Measurements from ENCODE around the gene CAPN12.

Gene CAPN12

GRCh38 chr19:38708413-38709024 lies 35.8 kb downstream of the CAPN12 start:
- DNase-seq: no peak

- no peak for DNase-seq
Measured at GRCh38 chr19:38707512-38708114, 36.7 kb downstream of the CAPN12 start.

- no peak for DNase-seq
Measured at GRCh38 chr19:38706792-38707511, 37.3 kb downstream of the CAPN12 start.

GRCh38 chr19:38705197-38706019 lies 38.9 kb downstream of the CAPN12 start:
- no peak for DNase-seq

- no peak for DNase-seq
Measured at GRCh38 chr19:38704488-38705026, 39.7 kb downstream of the CAPN12 start.

- no peak for DNase-seq
Measured at GRCh38 chr19:38703509-38703908, 40.8 kb downstream of the CAPN12 start.

DNA sequence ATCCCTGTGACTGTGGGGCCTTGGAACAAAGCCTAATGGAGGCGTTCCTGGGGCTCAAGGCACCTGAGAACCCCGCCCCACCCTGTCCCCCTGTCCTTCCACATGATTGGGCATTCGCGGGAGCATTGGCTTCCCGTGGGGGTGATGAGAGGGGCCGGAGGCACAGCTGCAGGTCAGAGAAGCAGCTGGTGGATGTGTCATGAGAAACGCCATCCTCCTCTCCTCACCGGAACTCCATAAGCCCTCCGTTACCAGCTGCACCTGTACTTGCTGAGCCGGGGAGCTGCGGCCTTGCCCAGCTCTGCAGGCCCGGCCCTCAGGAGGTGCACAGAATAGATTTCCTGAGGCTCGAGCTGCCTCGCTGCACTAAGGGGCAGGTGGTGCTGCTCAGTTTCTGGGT lies 42.0 kb downstream of the CAPN12 start:
- DNase-seq: no peak

GRCh38 chr19:38701455-38702063 lies 42.7 kb downstream of the CAPN12 start:
- no peak for DNase-seq

DNA sequence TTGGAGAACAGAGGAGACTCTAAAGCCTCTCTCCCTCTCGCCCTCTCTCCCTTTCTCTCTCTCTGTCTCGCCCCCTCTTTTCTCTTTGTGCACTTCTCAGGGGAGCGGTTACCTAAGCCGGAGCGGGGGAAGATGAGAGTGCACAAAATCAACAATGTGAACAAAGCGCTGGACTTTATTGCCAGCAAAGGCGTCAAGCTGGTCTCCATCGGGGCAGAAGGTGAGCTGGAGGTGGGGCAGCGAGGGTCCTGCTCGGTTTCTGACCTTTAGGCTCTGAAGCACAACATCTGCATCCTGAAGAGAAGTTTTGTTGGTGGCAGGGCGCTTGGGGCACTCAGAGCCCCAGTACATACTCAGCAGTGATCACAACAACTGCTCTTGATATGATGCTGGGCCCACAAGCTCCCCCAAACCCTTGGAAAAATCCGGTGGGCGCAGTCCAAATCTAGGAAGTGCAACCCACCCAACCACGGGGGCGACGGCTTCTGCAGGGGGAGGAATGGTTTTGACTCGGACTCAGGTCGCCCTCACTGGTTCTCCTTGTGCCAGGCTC lies 43.3 kb downstream of the CAPN12 start:
- DNase-seq: no peak

GRCh38 chr19:38700350-38700901 lies 43.8 kb downstream of the CAPN12 start:
- no peak for DNase-seq

DNA sequence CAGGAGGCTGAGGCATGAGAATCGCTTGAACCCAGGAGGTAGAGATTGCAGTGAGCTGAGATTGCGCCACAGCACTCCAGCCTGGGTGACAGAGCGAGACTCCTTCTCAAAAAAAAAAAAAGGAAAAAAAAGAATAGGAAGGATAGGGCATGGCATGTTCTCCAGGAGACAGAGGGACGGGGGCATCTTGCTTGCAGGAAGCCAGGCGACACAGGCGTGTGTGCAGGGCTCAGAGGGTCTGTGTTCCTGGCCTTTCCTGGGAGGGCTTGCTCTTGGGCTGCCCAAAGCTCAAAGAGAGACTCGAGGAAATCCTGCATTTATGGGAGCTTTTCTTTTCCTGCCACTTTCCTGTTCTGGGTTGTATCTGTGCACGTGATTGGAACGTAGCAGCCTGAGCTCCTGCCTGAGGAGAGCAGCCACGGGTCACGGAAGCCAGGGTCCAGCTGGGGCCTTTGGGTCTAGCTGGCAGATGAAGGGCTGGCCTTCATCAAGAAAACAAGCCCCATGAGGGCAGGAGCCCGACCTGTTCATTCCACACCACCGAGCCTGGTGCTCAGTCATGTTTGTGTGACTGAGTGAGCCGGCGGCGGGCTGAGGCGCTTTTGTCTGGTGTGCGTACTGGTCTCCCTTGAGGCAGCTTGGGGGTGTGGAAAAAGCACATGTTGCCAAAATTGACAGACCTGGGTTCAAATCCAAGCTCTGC lies 44.5 kb downstream of the CAPN12 start:
- no peak for DNase-seq

GRCh38 chr19:38699027-38699346 lies 45.3 kb downstream of the CAPN12 start:
- no peak for DNase-seq

- no peak for DNase-seq
Measured at GRCh38 chr19:38698225-38699026, 45.8 kb downstream of the CAPN12 start.

- no peak for DNase-seq
Measured at GRCh38 chr19:38697641-38698071, 46.6 kb downstream of the CAPN12 start.

DNA sequence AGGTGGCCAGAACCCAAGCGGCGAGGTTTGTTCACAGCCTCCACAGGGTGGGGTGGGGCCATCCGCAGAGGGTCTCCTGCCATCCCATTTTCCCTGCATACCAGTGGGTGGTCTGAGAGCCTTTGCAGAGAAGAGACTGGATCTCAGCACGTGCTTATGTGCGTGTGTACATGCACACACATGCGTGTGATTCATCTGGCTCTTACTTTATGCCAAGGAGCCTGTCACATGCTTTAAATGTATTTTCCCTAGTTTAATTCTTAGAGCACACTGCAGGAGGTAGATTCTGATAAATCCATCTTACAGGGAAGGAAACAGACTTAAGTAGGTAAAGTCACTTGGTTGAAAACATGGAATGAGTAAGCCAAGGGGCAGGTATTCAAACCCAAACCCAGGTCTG lies 47.1 kb downstream of the CAPN12 start:
- no peak for DNase-seq

DNA sequence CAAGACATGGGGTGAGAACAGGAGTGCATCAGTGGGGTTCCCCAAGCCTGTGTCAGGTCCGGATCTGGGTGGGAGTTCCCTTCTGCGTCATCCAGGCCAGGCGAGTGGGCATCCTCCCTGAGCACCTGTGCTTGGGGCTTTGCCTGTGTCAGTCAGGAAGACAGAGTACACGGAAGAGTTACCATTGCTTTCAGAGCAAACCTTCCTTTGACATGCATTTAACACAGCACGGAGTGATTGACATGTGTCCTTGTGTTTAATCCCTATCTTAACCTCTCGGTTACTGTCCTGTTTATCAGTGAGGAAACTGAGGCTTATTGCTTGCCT lies 47.6 kb downstream of the CAPN12 start:
- DNase-seq: no peak

- DNase-seq: no peak
Measured at GRCh38 chr19:38695832-38696728, 48.2 kb downstream of the CAPN12 start.

DNA sequence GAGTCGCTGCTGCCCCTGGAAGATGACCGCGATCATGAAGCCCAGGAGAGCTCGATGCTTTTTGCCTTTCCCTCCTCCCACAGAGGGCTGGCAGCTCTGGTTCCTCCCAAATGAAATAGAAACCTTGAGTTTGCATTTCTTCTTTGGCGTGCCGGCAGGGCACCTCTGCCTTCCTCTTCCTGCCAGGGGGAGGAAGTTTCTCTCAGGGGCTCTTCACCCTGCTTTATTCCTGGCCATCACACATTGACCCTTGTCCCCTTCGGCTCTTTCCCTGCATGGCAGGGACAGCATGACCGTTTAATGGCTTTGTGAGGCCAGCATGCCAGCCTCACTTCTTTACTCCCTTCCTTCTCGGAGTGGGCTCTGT lies 49.0 kb downstream of the CAPN12 start:
- DNase-seq: no peak

DNA sequence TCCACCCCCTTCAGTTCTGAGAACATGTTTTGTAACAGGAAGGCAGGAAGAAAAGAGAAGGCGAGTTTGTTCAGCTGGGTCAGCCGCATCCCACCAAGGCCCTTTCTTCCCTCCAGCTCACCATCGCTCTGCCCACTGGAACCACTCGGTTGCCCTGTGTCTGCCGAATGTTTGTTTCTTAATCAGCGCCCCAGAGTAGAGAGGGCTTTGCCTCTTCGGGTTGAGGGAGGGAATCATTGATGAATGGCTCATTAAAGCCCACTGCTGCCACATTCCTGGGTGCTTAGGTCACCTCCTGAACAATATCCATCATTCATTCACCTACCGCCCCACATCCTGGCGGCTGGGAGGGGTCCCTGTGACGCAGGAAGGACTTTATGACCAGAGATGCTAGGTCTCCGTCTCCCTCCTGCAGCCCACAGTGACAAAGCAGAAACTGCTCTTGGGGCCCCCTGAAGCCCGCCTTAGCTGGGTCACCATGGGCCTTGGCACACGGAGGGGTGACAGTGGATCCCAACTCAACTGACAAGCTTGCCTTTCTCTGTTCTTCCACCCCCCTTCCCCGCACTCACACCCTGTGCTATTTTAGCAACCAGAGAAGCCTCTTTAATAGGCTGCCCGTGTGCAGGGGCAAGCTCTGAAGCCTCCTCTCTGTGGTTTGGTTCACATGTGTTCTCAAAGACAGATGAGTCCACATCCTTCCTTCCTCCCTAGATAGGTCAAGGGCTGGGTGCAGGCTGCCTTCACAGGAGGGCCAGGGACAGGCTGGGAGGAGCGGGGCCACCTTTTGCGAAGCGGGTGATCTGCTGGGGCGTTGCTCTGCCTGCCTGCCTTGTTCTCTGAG lies 50.7 kb downstream of the CAPN12 start:
- DNase-seq: no peak

All from NCI-H510A treated with DMSO at 0.1 percent for 48 hours (cell line).